Left forelimb (tissue), 1 donor: ENCODE data around the gene ELAVL3.
"Not testable (repeated sequence)": the region's sequence is repeated elsewhere in the genome, so short reads cannot be mapped to it uniquely, and the experiment has no call there.

Source experiments
- DNase-seq: peaks from one replicate; pipeline ENCODE4 v3.0.0-alpha.2; 2018; ENCODE audit warnings: low spot score

The ELAVL3 gene

GRCh38 chr19:11458912-11459311 lies 21.9 kb downstream of the ELAVL3 start:
- not testable (repeated sequence) for DNase-seq

GRCh38 chr19:11458236-11458900 lies 22.5 kb downstream of the ELAVL3 start:
- no peak for DNase-seq

GRCh38 chr19:11457831-11458230 lies 23.0 kb downstream of the ELAVL3 start:
- DNase-seq = no peak

- no peak for DNase-seq
Measured at GRCh38 chr19:11457115-11457514, 23.7 kb downstream of the ELAVL3 start.

GRCh38 chr19:11456659-11457058 lies 24.2 kb downstream of the ELAVL3 start:
- no peak for DNase-seq

GRCh38 chr19:11455233-11455554 lies 25.7 kb downstream of the ELAVL3 start:
- DNase-seq = not testable (repeated sequence)

- no peak for DNase-seq
Measured at GRCh38 chr19:11453468-11454341, 27.1 kb downstream of the ELAVL3 start.

GRCh38 chr19:11452620-11453310 lies 28.1 kb downstream of the ELAVL3 start:
- DNase-seq = no peak

GRCh38 chr19:11451871-11452619 lies 28.8 kb downstream of the ELAVL3 start:
- DNase-seq = no peak

GRCh38 chr19:11451327-11451870 lies 29.4 kb downstream of the ELAVL3 start:
- no peak for DNase-seq

- DNase-seq = no peak
Measured at GRCh38 chr19:11450570-11451326, 30.1 kb downstream of the ELAVL3 start.

- DNase-seq = no peak
Measured at GRCh38 chr19:11448923-11449554, 31.8 kb downstream of the ELAVL3 start.

GRCh38 chr19:11448410-11448809 lies 32.4 kb downstream of the ELAVL3 start:
- DNase-seq = no peak

- DNase-seq = no peak
Measured at GRCh38 chr19:11447347-11448262, 33.2 kb downstream of the ELAVL3 start.

GRCh38 chr19:11446652-11447301 lies 34.1 kb downstream of the ELAVL3 start:
- DNase-seq = no peak

- no peak for DNase-seq
Measured at GRCh38 chr19:11446271-11446651, 34.6 kb downstream of the ELAVL3 start.

GRCh38 chr19:11445141-11445540 lies 35.7 kb downstream of the ELAVL3 start:
- DNase-seq = no peak

GRCh38 chr19:11444059-11444458 lies 36.8 kb downstream of the ELAVL3 start:
- DNase-seq = no peak

- DNase-seq = no peak
Measured at GRCh38 chr19:11437955-11438354, 42.9 kb downstream of the ELAVL3 start.
